GM12892 (cell line): ENCODE results near the gene GPR153.
"Not testable (repeated sequence)": the region's sequence is repeated elsewhere in the genome, so short reads cannot be mapped to it uniquely, and the experiment has no call there.

ENCODE experiments used
- POLR2A ChIP-seq: IDR thresholded peaks from 2 replicates; pipeline ENCODE4 v1.6.1; 2011; ENCODE audit warnings: low read depth, low read length, control low read depth
- POLR2AphosphoS5 ChIP-seq: IDR thresholded peaks from 2 replicates; pipeline ENCODE4 v1.6.1; 2011; ENCODE audit warnings: low read depth, low read length, control low read depth
- TAF1 ChIP-seq: IDR thresholded peaks from 2 replicates; pipeline ENCODE4 v1.6.1; 2011; ENCODE audit warnings: low read depth, mild to moderate bottlenecking, control low read depth, low read length, borderline replicate concordance

DNA sequence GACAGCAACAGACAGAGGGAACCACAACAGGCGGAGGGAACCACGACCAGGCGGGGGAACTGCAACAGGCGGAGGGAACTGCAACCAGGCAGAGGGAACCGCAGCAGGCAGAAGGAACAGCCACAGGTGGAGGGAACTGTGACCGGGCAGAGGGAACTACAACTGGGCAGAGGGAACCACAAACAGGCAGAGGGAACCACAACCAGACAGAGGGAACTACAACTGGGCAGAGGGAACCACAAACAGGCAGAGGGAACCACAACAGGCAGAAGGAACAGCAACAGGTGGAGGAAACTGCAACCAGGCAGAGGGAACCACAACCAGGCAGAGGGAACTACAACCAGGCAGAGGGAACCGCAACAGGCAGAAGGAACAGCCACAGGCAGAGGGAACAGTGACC lies 46.8 kb upstream of the GPR153 start:
- TF ChIP-seq POLR2AphosphoS5, TAF1, POLR2A: not testable (repeated sequence)
